Cerebellar nuclear complex (tissue), 1 donor: Measurements from ENCODE around the gene KCNQ4.
A peak's percentile ranks its signal among the peaks of the same experiment; 100 is the strongest.

Experiments
- DNase-seq, 2 experiments: peaks; one replicate each; lab custom pipeline; 2025; lab: John Stamatoyannopoulos, UW

The KCNQ4 gene

GRCh38 chr1:40861224-40862003 lies 77.8 kb downstream of the KCNQ4 start:
- DNase-seq: no peak

- DNase-seq: peak; percentile 55 to 82
Observed at GRCh38 chr1:40862008-40862863, 78.6 kb downstream of the KCNQ4 start, which contains the start of gene CITED4. CITED4 (minus strand) TSS chr1:40862363; CDS start chr1:40862127, 236 bp downstream.

GRCh38 chr1:40868051-40868723 lies 84.6 kb downstream of the KCNQ4 start:
- no peak for DNase-seq

- DNase-seq: no peak
Observed at GRCh38 chr1:40870135-40870728, 86.6 kb downstream of the KCNQ4 start.

DNA sequence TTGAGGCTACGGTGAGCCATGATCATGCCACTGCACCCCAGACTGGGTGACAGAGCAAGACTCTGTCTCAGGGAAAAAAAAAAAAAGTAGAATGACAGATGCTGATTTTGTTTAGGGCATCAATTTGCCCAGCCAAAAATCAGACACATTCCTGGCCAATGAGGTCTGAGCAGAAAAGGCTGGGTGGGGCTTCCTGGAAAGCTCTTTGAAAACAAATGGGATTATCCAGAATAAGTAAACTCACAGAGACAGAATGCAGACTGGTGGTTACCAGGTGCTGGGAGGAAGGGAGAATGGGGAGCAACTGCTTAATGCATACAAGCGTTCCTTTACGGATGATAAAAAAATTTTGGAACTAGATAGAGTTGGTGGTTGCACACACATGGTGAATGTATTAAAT lies 88.7 kb downstream of the KCNQ4 start:
- no peak for DNase-seq

- DNase-seq: no peak
Observed at GRCh38 chr1:40873863-40874472, 90.4 kb downstream of the KCNQ4 start.

GRCh38 chr1:40876436-40876761 lies 92.8 kb downstream of the KCNQ4 start:
- no peak for DNase-seq

GRCh38 chr1:40876891-40877290 lies 93.3 kb downstream of the KCNQ4 start:
- no peak for DNase-seq

- no peak for DNase-seq
Observed at GRCh38 chr1:40877698-40878097, 94.1 kb downstream of the KCNQ4 start.

DNA sequence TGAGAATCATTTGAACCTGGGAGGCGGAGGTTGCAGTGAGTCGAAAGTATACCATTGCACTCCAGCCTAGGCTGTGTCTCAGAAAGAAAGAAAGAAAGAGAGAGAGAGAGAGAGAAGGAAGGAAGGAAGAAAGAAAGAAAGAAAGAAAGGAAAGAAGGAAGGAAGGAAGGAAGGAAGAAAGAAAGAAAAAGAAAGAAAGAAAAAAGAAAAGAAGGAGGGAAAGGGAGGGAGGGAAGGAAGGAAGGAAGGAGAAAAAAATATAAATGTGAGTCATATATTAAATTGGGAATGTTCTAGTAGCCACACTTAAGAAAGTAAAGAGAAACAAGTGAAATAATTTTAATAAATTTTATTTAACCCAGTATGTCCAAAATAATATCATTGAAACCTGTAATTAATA lies 95.3 kb downstream of the KCNQ4 start:
- no peak for DNase-seq

GRCh38 chr1:40879482-40880175 lies 96.0 kb downstream of the KCNQ4 start:
- no peak for DNase-seq

DNA sequence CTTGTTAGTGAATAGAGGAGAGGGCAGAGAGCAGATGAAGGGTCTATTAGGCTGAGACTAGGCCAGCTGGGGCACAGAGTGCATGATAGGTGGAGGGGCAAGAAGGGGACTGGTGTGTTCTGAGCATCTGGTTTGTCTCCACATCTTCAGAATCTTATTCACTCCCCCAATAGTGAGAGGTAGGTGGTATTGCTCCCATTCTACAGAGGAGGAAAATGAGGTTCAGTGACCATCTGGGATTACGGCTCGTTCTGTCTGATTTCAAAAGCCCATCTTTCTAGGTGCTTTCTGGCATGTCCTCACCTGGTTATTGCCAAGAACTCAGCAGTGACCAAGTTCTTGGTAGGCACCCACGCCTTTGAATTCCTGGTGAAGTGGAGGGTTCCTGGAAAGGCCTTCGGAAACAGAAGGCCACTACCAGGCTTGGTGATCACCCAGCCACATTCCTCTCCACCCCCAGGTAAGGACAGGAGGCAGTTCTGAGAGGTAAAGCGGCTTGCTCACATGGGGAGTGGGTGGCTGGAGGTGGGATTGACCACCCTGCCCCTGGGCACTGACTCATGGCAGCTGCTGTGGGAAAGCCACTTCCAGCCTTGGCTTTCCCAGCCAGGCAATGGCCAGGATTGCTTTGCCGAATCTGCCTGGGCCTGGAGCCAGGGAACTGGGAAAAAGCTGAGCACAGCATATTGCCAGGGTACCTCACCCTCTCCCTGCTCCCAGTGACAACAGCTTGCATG lies 97.4 kb downstream of the KCNQ4 start:
- no peak for DNase-seq

DNA sequence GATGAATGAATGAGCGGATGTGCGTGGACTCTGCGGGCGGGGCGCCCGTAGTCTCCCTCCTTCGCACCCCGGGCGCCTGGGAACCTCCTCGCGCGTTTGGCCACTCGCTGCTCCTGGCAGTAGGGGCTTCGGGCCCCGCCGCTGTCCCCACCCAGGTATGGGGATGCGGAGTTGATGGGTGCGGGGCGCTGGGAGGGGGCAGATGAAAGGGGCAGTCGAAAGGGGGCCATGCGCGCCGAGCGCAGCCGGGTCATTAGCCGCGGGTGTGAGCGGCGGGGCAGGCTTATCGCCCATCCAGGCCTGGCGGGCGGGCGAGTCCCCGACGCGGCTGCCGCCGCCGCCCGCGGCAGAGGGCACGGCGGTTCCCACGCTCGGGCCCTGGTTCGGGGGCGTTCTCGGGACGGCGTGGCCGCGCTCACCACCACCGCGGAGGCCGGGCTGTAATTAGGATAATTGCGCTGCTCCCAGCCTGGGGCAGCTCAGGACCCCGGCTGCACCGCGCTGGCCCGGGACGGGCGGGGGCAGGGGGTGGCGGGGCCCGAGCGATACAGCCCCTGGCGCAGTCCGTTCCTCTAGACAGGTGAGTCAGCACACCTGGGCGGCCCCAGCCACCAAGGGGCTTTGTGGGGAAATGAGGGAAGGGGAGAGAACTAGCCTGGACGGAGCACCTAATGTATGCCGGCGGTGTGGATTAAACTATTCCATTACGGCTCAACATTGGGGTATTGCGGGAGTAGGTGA lies 100.6 kb downstream of the KCNQ4 start:
- DNase-seq: no peak

DNA sequence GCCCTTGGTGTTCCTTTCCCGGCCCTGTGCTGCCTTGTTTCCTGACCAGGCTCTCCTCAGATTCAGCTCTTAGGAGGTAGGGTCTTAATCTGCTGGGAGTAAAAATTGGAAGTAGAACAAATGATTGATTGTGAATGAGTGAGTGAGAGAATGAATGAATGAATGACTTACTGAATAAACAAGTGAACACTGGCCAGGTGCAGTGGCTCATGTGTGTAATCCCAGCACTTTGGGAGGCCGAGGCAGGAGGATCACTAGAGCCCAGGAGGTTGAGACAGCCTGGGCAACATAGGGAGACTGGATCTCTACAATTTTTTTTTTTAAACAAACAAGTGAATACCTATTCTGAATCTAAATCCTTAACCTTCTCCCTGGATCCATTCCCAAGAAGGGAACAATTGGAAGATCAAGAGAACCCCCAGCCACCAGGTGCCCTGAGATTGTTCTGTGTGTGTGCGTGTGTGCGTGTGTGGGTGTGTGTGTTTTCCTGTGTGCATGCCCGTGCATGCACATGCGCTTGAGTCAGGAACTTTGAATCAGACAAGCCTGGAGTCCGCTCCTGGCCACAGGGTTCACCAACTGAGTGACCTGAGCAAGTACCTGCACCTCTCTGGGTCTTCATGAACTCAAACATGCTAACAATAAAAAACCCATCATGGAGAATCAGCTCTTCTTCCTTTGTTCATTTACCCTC lies 102.9 kb downstream of the KCNQ4 start:
- DNase-seq: no peak

DNA sequence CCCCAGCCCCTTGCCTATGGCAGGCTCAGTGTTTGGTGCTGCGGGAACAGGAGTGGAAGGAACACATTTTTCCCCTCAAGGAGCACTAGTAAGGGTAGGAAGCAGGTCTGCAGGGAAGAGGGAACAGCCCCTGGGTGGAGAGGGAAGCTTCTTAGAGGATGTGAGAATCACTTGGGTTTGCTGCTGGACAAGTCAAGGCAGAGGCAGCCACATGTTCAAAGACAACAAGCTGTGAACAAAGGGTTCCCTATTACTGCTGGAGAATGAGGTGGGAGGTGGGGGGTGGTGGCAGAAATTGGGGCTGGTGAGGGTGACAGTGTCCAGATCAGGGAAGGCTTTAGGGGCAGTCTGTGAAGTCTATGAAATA lies 103.4 kb downstream of the KCNQ4 start:
- no peak for DNase-seq

DNA sequence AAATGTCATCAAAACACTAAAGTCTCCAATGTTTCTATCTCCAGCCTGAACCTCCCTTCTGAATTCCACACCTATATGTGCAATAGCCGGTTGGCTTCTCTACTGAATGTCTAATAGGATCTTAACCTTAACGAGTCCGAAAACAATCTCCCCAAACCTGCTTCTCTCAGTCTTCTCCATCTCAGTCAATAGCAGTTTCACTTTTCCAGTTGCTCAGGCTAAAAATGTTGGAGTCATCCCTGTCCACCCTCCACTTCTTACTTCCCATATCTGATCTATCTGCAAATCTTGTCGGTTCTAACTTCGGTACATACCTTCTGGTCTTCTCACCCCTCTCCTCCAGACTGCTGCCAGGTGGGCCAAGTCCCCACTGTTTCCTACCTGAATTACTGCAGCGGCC lies 104.1 kb downstream of the KCNQ4 start:
- no peak for DNase-seq
